Brain microvascular endothelial cell (primary cell): Measurements from ENCODE around the gene SRPRA.

ENCODE experiments used
- DNase-seq: peaks from one replicate; pipeline ENCODE4 v3.0.0-alpha.2; 2020
- H3K27ac ChIP-seq: fragments of 250-450 bp; sonication (Bioruptor Pico); 2 replicates; pipeline ENCODE4 v1.5.1; 2020; ENCODE audit warnings: mild to moderate bottlenecking, moderate library complexity
- H3K27me3 ChIP-seq: fragments of 250-450 bp; sonication (Bioruptor Pico); replicated peaks from 2 replicates; pipeline ENCODE4 v1.5.1; 2020; ENCODE audit warnings: mild to moderate bottlenecking
- H3K36me3 ChIP-seq: fragments of 250-450 bp; sonication (Bioruptor Pico); replicated peaks from 2 replicates; pipeline ENCODE4 v1.5.1; 2020; ENCODE audit warnings: mild to moderate bottlenecking
- H3K4me3 ChIP-seq: 2 replicates; pipeline ENCODE4 v1.5.1; 2011; ENCODE audit warnings: low read depth, mild to moderate bottlenecking, control low read depth, low read length, moderate library complexity
- CTCF ChIP-seq: IDR thresholded peaks from 2 replicates; pipeline ENCODE4 v1.5.1; 2011; ENCODE audit warnings: low read depth, mild to moderate bottlenecking, moderate library complexity, low read length, control low read depth, inconsistent platforms; ENCODE audit errors: missing control alignments
- in situ Hi-C: cut with HindIII; loops from 2 replicates; pipeline ENCODE4 v1.10.0; 2017; ENCODE audit warnings: low sequenced_read_pairs, low pct_ligation_motif_present

The SRPRA gene

GRCh38 chr11:126233391-126233790 is 35.3 kb downstream of the SRPRA start:
- H3K27me3 ChIP-seq: no peaks in the 10 kb centered on the region
- peak overlapping the region; percentile 51 for H3K27ac ChIP-seq
- no peak for TF ChIP-seq CTCF
- DNase-seq: peak; percentile 65
- H3K4me3 ChIP-seq: no peak overlapping the region
- no peaks in the 10 kb centered on the region for H3K36me3 ChIP-seq
- in situ Hi-C loops: no loop called here

GRCh38 chr11:126232683-126233082 is 36.0 kb downstream of the SRPRA start:
- Histone ChIP-seq H3K27ac (no peak overlapping the region), H3K27me3 (no peaks in the 10 kb centered on the region), H3K4me3 (no peak overlapping the region), H3K36me3 (no peaks in the 10 kb centered on the region)
- in situ Hi-C loops: no loop called here
- no peak for TF ChIP-seq CTCF
- no peak for DNase-seq

DNA sequence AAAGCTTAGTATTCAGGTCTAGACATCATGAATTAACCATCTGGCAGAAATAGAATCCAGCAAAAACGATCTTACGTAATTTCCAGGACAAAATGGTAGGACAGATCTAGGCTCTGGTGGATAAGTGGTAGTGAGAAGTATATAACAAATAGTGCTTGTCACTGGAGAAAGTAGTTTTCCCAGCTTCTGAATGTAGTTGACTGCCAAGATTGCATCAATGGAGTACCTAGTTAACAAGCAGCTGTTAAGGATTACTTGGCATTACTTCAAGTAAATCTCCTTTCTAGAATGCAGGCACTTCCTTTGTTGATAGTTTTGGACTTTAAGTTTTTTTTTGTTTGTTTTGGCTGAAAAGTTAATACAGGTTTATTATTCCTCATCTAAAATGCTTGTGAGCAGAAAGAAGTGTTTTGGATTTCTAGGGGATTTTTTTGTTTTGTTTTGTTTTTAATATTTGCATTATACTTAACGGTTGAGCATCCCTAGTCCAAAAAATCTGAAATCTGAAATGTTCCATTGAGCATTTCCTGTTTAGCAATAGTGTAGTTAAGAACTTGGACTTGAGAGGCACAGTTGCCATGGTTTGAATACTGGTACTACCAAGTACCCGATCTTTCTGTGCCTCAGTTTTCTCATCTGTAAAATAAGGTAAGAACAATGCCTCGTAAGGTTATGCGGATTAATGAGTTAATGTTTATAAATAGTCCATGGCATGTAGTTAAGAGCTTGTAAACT is 36.8 kb downstream of the SRPRA start:
- H3K4me3 ChIP-seq: no peak overlapping the region
- TF ChIP-seq CTCF: no peak
- no peaks in the 10 kb centered on the region for H3K36me3 ChIP-seq
- DNase-seq: no peak
- in situ Hi-C loops: no loop called here
- no peak overlapping the region for H3K27ac ChIP-seq
- no peaks in the 10 kb centered on the region for H3K27me3 ChIP-seq

GRCh38 chr11:126229858-126230540 is 38.7 kb downstream of the SRPRA start:
- H3K4me3 ChIP-seq: no peak overlapping the region
- no peak for TF ChIP-seq CTCF
- no peaks in the 10 kb centered on the region for H3K27me3 ChIP-seq
- no peaks in the 10 kb centered on the region for H3K36me3 ChIP-seq
- in situ Hi-C loops: no loop called here
- H3K27ac ChIP-seq: no peak overlapping the region
- no peak for DNase-seq

DNA sequence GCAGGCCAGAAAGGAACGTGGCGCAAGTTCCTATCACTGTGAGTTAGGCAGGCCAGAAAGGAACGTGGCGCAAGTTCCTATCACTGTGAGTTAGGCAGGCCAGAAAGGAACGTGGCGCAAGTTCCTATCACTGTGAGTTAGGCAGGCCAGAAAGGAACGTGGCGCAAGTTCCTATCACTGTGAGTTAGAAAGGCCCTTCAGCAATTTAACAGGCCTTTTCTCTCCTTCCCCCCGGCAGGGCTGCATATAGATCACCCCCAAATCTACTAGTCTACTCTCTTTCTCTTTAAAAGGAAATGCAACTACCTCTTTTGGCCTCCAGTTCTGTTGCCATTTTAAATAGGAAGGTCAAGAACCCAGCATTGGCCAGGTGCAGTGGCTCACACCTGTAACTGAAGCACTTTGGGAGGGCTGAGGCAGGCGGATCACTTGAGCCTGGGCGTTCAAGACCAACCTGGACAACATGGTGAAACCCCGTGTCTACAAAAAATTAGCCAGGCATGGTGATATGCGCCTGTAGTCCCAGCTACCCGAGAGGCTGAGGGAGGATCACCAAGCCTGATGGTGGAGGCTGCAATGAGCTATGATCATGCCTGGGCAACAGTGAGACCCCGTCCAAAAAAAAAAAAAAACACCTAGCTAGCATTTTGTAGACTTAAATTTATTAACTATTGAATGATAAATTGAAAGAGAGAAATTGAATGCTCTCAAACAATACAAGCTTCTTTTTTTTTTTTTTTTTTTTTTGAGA is 42.2 kb downstream of the SRPRA start:
- no peak overlapping the region for H3K27ac ChIP-seq
- TF ChIP-seq CTCF: no peak
- DNase-seq: no peak
- H3K27me3 ChIP-seq: no peaks in the 10 kb centered on the region
- H3K36me3 ChIP-seq: no peaks in the 10 kb centered on the region
- no peak overlapping the region for H3K4me3 ChIP-seq
- in situ Hi-C loops: no loop called here
